ENCODE results near the gene OR2B3. TPM values are rescaled to one million over a fixed set of nuclear protein-coding genes. Genes with fewer than 3 reads are reported as not detected.

The OR2B3 gene
- total and polyA plus RNA-seq, 2 donors (not counting 1 experiment from before 2014, with no cell fraction given) = not detected

- no peak for TF ChIP-seq EZH2 (IDR thresholded peaks at IDR 0.05; ENCODE audit: low read length, missing control alignments)
- Histone ChIP-seq H3K4me2 (ENCODE audit: extremely low read depth, insufficient read depth, low read length) (no peak within 1 kb of the TSS), H3K27ac (ENCODE audit: insufficient read depth, low read length) (no peak within 1 kb of the TSS), H3K27me3 (ENCODE audit: control insufficient read depth, insufficient read depth, low read length) (no peaks in the 10 kb centered on the region), H3K79me2 (ENCODE audit: control insufficient read depth, insufficient read depth, low read length) (no peaks in the 10 kb centered on the region), H3K36me3 (ENCODE audit: control insufficient read depth, insufficient read depth, low read length) (no peaks in the 10 kb centered on the region), H3K4me3 (replicated peaks in 1 of 4; ENCODE audit: control extremely low read depth in 1 of 4, insufficient read depth in 1 of 4, low read depth in 3 of 4, low read length in 4 of 4) (no peak within 1 kb of the TSS), H3K9me3 (ENCODE audit: control insufficient read depth, insufficient read depth, low read depth, low read length) (no peaks in the 10 kb centered on the region), H4K20me1 (ENCODE audit: control insufficient read depth, extremely low read depth, insufficient read depth, low read length) (no peaks in the 10 kb centered on the region), H3K4me1 (ENCODE audit: control insufficient read depth, extremely low read depth, insufficient read depth, low read length) (no peaks in the 10 kb centered on the region), H2AFZ (ENCODE audit: low read length) (no peak within 1 kb of the TSS), H3K9ac (ENCODE audit: insufficient read depth, low read length) (no peak within 1 kb of the TSS)
- no peak for DNase-seq (ENCODE audit: low read depth in 2 of 2)
Measured at GRCh38 chr6:29045075-29045474, 42.0 kb downstream of the OR2B3 start, which contains the start of gene OR2W1. OR2W1 (minus strand) TSS chr6:29045175; CDS start chr6:29045175, 0 bp downstream.

Other genes starting within 250 kb of the OR2B3 start
- 43.7 and 43.8 TPM in 2 replicates for gene TRIM27, start 163.3 kb downstream of the OR2B3 start, total RNA-seq
- gene TRIM27, start 163.3 kb downstream of the OR2B3 start, polyA plus RNA-seq = 42.1 and 42.7 TPM in 2 replicates
- gene ZNF311, start 82.0 kb downstream of the OR2B3 start, total RNA-seq = 3.5 and 3.6 TPM in 2 replicates
- 0.61 and 0.89 TPM in 2 replicates for gene ZNF311, start 82.0 kb downstream of the OR2B3 start, polyA plus RNA-seq
- gene OR2W1, start 42.1 kb downstream of the OR2B3 start, total RNA-seq = not detected in 2 replicates
- gene OR2W1, start 42.1 kb downstream of the OR2B3 start, polyA plus RNA-seq = not detected in 2 replicates
- not detected in 2 replicates for gene OR2J1, start 12.2 kb upstream of the OR2B3 start, total RNA-seq
- gene OR2J1, start 12.2 kb upstream of the OR2B3 start, polyA plus RNA-seq = not detected in 2 replicates
- gene OR2J3, start 20.7 kb upstream of the OR2B3 start, total RNA-seq = not detected in 2 replicates
- not detected in 2 replicates for gene OR2J3, start 20.7 kb upstream of the OR2B3 start, polyA plus RNA-seq
- gene OR2J2, start 83.6 kb upstream of the OR2B3 start, total RNA-seq = not detected in 2 replicates
- gene OR2J2, start 83.6 kb upstream of the OR2B3 start, polyA plus RNA-seq = not detected in 2 replicates
- not detected in 2 replicates for gene OR14J1, start 214.4 kb upstream of the OR2B3 start, total RNA-seq
- gene OR14J1, start 214.4 kb upstream of the OR2B3 start, polyA plus RNA-seq = not detected in 2 replicates

Data from fibroblast of lung (primary cell).